Measurements from ENCODE around the gene AKAP13.
"Not testable (repeated sequence)": the region's sequence is repeated elsewhere in the genome, so short reads cannot be mapped to it uniquely, and the experiment has no call there.

AKAP13 gene

DNA sequence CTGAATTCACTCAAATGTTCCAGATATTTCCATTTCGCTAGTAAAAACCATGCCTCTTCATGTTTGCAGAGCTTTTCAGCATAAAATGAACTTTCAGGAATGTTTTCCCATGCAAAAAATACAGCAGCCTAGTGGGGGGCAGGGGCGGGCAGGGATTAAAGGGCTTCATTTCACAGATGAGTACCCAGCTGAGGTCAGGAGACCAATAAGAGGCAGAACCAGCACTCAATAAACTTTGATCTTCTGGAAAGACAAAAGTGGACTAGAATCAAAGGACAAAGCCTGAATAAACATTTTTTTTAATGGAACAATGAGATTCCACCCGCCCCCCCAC is 406.3 kb downstream of the AKAP13 start:
- DNase-seq (ENCODE audit: low read depth in 2 of 2) = no peak

DNA sequence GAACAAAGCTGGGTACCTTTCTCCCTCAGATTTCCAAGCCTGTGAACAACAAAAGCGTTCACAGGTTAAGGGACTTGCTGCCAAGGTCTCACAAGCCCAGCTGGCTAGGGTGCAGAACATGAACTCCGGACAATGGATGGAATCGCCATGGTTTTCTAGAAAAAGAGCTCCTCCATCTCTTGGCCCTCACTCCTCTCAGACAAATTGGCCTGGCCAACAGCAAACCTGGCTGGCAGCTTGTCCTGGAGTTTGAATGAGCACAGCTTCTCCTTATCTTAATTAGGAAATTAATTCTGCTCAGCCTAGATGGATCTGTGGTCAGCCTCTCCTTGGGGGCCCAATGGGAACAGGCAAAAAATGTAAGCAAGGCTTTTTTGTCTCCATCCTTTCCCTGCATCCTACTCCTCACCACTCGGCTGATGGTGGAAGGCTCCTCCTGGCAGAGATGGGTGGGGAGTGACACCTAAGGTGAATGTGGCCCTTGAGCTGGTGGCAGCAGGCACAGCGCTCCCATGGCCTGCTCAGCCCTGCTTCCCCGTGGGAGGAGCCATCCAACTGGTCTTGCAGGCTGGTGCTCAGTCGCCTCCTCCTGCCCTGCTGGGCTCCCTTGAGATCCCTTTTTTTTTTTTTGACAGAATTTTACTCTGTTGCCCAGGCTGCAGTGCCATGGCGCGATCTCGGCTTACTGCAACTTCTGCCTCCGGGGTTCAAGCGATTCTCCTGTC is 408.5 kb downstream of the AKAP13 start:
- no peak for DNase-seq (ENCODE audit: low read depth in 2 of 2)

DNA sequence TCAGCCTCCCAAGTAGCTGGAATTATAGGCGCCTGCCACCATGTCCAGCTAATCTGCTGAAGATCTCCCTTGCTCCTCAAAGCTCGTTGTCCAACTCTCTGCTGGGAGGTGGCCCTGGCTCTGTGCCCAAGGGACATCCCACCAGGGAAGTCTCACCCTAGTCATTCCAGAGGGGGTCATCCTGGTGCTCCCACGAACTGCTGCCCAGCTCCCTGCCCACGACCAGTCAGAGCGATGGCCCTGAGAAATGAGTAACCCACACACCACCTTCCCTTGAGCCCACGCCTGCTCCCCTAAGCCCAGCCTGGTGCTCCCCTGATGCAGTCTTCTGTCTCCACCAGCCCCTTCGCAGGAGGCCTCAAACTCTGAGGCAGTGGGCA is 409.1 kb downstream of the AKAP13 start:
- DNase-seq (ENCODE audit: low read depth in 2 of 2) = no peak

DNA sequence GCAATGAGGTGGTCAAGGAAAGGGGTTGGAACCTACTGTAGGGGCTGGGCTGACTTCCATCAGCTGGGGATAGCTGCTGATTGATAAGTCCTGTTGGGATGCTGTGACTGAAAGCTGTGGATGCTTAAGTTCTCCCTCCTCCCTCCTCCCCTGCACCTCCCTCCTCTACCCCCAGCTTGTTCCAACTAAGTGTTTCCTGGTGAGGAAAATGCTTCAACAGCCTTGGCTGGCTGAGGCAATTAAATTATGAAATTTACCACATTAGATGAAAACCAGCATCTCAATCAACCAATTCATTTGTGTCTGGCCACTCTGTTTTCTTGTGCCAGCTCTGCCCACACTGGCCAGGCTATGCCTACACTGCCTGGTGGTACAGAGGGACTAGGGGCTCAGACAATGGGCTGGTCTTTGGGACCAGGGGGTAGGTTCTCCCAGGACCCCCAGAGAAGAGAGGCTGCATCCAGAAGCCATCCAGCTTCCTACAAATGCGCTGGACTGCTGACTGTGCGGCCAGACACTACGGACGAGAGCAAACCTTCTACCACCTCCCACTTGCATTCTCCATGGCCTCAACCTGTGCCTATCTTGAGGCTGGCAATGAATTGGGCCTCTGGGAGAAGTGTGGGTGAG is 411.8 kb downstream of the AKAP13 start:
- no peak for DNase-seq (ENCODE audit: low read depth in 2 of 2)

DNA sequence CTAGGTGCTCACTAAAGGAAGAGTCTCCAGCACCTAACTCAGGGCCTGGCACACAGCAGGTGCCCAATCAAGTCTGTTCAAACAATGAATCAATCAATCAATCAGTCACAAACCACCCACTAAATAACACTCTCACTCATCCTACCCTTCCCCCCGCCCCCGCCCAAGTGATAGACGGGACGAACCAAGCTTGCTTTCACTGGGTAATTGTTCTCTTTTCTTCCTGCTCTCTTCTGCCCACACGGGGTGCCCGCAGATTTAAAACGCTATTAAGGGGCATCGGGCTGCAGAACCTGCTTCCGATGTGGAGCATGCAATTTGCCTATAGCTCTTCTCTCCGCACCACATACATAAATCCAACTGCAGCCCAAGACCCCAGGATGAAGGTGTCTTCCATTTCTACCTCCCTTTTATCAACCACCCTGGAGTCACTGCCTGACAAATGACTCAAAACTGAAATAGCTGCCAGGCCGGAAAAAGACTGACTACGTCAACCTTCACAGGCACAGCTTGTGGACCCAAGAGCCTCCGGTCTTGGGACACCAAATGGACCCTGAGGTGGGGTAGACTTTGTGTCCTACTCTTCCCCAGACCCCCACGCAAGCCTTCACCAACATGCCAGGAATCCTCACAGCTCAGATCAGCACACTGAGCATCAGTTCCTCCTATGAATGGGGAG is 412.6 kb downstream of the AKAP13 start:
- no peak for DNase-seq (ENCODE audit: low read depth in 2 of 2)

DNA sequence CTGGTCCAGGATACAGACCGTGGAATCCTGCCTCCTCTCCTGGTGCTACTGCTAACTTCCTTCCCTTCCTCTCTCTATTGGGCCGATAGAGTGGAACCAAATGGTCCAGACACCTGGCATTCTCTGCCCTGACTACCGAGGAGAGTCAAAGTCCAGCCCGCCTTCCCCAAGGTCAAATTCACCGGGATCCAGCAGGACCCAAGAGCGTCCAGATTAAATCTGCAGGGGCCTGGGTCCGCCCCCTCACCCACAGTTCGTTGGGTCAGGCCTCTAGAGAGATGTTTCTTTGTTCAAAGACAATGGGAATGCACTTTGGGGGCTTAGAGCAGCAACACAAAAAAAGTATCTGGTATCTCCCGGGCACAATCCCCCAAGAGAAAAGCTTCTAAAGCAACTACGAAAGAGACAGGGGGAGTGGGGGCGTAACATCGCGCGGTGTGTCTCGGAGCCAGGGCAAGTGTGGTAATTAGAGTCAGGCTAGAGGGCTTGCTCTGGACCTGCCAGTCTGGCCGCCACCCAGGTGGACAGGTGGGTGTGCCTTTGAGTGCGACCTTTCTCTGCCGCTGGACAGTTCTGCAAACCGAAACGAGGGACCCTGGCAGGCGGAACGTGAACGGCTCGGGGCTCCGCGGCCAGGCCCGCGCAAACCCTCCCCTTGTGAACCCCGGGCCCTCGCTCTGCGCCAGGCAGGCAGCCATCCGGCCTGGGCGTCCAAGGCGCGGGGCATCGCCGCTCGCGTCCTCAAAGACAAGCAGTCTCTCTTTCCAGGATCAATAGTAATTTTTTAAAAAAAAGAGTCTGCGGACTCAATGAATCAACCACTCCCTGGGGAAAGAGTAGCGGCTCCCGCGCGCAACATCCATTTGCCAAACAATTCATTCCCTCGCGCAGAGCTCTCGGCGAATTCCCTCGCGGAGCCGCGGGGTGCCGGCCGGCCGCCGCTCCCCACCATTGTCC is 413.5 kb downstream of the AKAP13 start:
- peak in 1 of 2 donors; percentile 6 for DNase-seq (ENCODE audit: low read depth in 2 of 2)

DNA sequence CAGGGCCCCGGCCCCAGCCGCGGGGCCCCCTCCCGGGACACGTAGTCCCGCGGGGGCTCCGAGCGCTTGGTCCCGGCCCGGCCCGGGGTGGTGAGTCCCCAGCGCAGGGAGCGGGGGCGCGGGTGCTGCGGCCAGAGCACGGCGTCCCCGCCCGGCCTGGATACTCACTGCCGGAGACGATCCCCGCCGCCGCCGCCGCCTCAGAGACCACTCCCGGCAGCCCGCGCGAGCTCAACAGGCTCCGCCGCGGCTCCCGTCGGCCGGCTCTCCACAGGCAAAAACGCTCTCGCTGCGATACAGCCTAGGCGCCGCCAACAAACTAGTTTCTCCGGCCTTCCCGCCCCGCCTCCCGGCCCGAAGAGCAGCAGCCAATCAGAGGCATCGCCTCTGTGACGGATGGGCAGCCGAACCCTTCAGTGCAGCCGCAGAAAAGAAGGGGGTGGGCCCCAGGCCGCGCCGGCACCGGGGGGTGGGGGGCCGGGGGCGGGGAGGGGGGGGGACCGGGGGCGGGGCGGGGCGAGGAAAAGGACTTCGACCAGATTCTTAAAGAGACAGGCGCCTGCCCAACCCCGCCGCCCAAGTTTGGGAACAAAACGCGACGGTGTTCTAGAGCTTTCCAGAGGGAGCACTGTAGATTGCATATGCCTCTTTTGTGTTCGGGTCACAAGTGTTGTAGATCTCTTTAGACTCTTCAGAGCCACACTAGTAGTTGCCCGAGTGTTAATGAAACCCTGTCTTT is 414.4 kb downstream of the AKAP13 start, which contains the start of gene KLHL25:
Gene KLHL25 (minus strand): TSS at position 328 of the 739 bp plus-strand sequence. CDS start 25,115 bp downstream, outside the sequence.
- peak; percentile 85 to 89 for DNase-seq (ENCODE audit: low read depth in 2 of 2)

DNA sequence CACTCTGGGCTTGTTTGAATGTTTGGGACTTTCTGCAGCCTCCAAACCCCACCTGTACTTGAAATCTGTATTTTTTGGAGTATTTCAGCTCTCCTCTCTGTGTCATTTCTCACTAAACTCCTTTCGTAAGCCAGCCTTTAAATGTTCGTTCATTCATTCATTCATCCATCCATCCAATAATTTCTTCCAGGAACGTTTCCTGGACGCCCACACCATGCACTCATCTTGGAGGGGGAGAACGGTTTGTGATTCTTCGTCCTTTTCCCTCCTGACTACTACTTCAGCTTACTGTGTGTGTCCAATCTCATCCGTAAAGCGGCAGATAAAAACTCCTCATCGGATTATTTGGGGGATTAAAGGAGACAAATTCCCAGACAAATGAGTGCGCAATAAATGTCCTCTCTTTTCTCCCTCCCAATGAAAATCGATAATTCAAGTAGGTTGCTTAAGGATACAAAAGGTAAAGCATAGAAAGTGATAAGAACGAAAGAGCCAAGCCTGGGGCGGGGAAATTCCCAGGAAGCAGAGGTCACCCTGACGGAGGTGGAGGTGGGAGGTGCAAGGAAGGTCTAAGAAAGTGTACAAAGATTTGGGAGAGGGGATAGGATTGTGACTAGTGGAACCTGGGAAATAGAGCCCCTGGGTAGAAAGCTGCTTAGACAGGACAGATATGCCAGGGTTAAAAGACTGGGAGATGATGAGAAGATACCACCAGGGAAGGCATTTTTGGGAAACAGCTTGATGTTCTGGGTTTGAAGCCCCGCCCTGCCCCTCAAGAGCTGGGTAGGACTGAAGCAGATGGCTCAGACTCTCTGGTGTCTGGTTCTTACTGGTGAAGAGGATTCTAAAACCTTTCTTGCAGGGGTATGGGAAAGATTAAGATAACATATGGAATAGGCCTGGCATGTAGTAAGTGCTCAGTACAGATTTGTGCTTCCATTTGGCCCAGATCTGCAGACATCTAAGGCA is 415.2 kb downstream of the AKAP13 start:
- no peak for DNase-seq (ENCODE audit: low read depth in 2 of 2)

DNA sequence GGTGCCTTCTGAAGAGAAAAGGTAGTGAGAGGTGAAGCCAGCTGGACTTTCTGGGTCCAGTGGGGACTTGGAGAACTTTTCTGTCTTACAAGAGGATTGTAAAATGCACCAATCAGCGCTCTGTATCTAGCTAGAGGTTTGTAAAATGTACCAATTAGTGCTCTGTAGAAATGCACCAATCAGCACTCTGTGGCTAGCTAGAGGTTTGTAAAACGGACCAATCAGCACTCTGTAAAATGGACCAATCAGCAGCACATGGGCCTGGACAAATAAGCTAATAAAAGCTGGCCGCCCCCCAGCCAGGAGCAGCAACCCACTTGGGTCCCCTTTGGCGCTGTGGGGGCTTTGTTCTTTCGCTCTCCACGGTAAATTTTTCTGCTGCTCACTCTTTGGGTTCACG is 416.0 kb downstream of the AKAP13 start:
- DNase-seq (ENCODE audit: low read depth in 2 of 2) = not testable (repeated sequence)
